ENCODE results near the gene LASP1NB.

Gene LASP1NB

GRCh38 chr17:38914741-38915638 is 10.4 kb upstream of the LASP1NB start (continued):
- TF ChIP-seq, protein P1, sequence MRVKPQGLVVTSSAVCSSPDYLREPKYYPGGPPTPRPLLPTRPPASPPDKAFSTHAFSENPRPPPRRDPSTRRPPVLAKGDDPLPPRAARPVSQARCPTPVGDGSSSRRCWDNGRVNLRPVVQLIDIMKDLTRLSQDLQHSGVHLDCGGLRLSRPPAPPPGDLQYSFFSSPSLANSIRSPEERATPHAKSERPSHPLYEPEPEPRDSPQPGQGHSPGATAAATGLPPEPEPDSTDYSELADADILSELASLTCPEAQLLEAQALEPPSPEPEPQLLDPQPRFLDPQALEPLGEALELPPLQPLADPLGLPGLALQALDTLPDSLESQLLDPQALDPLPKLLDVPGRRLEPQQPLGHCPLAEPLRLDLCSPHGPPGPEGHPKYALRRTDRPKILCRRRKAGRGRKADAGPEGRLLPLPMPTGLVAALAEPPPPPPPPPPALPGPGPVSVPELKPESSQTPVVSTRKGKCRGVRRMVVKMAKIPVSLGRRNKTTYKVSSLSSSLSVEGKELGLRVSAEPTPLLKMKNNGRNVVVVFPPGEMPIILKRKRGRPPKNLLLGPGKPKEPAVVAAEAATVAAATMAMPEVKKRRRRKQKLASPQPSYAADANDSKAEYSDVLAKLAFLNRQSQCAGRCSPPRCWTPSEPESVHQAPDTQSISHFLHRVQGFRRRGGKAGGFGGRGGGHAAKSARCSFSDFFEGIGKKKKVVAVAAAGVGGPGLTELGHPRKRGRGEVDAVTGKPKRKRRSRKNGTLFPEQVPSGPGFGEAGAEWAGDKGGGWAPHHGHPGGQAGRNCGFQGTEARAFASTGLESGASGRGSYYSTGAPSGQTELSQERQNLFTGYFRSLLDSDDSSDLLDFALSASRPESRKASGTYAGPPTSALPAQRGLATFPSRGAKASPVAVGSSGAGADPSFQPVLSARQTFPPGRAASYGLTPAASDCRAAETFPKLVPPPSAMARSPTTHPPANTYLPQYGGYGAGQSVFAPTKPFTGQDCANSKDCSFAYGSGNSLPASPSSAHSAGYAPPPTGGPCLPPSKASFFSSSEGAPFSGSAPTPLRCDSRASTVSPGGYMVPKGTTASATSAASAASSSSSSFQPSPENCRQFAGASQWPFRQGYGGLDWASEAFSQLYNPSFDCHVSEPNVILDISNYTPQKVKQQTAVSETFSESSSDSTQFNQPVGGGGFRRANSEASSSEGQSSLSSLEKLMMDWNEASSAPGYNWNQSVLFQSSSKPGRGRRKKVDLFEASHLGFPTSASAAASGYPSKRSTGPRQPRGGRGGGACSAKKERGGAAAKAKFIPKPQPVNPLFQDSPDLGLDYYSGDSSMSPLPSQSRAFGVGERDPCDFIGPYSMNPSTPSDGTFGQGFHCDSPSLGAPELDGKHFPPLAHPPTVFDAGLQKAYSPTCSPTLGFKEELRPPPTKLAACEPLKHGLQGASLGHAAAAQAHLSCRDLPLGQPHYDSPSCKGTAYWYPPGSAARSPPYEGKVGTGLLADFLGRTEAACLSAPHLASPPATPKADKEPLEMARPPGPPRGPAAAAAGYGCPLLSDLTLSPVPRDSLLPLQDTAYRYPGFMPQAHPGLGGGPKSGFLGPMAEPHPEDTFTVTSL (CRISPR knock-in tag; IDR thresholded peaks at IDR 0.05; ENCODE audit: borderline replicate concordance), result 0 out of 2 replicates have a peak, but pooled peaks have one; percentile 29
- TF ChIP-seq ZNF383 (CRISPR knock-in tag; IDR thresholded peaks at IDR 0.05; ENCODE audit: borderline replicate concordance) (no peak), NCOA5 (CRISPR knock-in tag; IDR thresholded peaks at IDR 0.05) (no peak), ZNF292 (CRISPR knock-in tag; IDR thresholded peaks at IDR 0.05; ENCODE audit: borderline replicate concordance, low read depth) (no peak), HNRNPK (IDR thresholded peaks at IDR 0.05; ENCODE audit: low read depth, low read length, poor library complexity, severe bottlenecking) (no peak), CENPX (CRISPR knock-in tag; IDR thresholded peaks at IDR 0.05) (no peak), RAD21 (CRISPR knock-in tag; IDR thresholded peaks at IDR 0.05) (peak; percentile 80), ATRX (CRISPR knock-in tag; IDR thresholded peaks at IDR 0.05; ENCODE audit: borderline replicate concordance) (no peak), KDM5A (IDR thresholded peaks at IDR 0.05; ENCODE audit: borderline replicate concordance, low read length) (no peak), MBD4 (IDR thresholded peaks at IDR 0.05; ENCODE audit: borderline replicate concordance, low read length) (no peak), ETS1 (CRISPR knock-in tag; IDR thresholded peaks at IDR 0.05) (no peak), ZNF446 (CRISPR knock-in tag; IDR thresholded peaks at IDR 0.05) (no peak), ZNF577 (CRISPR knock-in tag; IDR thresholded peaks at IDR 0.05; ENCODE audit: borderline replicate concordance, low read depth) (no peak), KDM5B (CRISPR knock-in tag; IDR thresholded peaks at IDR 0.05; ENCODE audit: borderline replicate concordance) (peak; percentile 56), ZSCAN20 (CRISPR knock-in tag; IDR thresholded peaks at IDR 0.05; ENCODE audit: borderline replicate concordance) (no peak), ZNF333 (CRISPR knock-in tag; IDR thresholded peaks at IDR 0.05; ENCODE audit: borderline replicate concordance) (no peak; the same call in 1 of the 2 replicates), KDM4B (CRISPR knock-in tag; IDR thresholded peaks at IDR 0.05) (no peak), BRD4 (CRISPR knock-in tag; IDR thresholded peaks at IDR 0.05) (no peak)
- TF ChIP-seq, protein P2, sequence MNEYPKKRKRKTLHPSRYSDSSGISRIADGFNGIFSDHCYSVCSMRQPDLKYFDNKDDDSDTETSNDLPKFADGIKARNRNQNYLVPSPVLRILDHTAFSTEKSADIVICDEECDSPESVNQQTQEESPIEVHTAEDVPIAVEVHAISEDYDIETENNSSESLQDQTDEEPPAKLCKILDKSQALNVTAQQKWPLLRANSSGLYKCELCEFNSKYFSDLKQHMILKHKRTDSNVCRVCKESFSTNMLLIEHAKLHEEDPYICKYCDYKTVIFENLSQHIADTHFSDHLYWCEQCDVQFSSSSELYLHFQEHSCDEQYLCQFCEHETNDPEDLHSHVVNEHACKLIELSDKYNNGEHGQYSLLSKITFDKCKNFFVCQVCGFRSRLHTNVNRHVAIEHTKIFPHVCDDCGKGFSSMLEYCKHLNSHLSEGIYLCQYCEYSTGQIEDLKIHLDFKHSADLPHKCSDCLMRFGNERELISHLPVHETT (CRISPR knock-in tag; conservative IDR thresholded peaks at IDR 0.05), result no peak
- TF ChIP-seq, protein P3, sequence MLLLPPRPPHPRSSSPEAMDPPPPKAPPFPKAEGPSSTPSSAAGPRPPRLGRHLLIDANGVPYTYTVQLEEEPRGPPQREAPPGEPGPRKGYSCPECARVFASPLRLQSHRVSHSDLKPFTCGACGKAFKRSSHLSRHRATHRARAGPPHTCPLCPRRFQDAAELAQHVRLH (CRISPR knock-in tag; IDR thresholded peaks at IDR 0.05; ENCODE audit: borderline replicate concordance, low read depth), result peak; percentile 47; the same call in 1 of the 2 replicates

Data from HepG2 (cell line).